ENCODE measurements around the gene PPM1N.
"Not testable (repeated sequence)": the region's sequence is repeated elsewhere in the genome, so short reads cannot be mapped to it uniquely, and the experiment has no call there.

DNA sequence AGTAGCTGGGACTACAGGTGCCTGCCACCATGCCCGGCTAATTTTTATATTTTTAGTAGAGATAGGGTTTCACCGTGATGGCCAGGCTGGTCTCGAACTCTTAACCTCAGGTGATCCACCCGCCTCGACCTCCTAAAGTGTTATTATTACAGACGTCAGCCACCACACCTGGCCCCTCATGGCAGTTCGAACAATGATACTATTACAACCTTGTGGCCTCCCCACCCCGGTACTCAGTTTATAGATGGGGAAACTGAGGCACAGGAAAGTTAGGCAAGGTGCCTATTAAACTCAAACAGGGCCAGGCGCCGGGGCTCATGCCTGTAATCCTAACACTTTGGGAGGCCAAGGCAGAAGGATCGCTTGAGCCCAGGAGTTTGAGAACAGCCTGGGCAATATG lies 12.1 kb downstream of the PPM1N start:
- TF ChIP-seq, protein P1, sequence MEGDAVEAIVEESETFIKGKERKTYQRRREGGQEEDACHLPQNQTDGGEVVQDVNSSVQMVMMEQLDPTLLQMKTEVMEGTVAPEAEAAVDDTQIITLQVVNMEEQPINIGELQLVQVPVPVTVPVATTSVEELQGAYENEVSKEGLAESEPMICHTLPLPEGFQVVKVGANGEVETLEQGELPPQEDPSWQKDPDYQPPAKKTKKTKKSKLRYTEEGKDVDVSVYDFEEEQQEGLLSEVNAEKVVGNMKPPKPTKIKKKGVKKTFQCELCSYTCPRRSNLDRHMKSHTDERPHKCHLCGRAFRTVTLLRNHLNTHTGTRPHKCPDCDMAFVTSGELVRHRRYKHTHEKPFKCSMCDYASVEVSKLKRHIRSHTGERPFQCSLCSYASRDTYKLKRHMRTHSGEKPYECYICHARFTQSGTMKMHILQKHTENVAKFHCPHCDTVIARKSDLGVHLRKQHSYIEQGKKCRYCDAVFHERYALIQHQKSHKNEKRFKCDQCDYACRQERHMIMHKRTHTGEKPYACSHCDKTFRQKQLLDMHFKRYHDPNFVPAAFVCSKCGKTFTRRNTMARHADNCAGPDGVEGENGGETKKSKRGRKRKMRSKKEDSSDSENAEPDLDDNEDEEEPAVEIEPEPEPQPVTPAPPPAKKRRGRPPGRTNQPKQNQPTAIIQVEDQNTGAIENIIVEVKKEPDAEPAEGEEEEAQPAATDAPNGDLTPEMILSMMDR (optimal IDR thresholded peaks at IDR 0.05 in 1 of 3, IDR thresholded peaks at IDR 0.05 in 1 of 3, conservative IDR thresholded peaks at IDR 0.05 in 1 of 3; ENCODE audit: extremely low read depth in 1 of 3, insufficient read depth in 2 of 3, low read length in 3 of 3), result not testable (repeated sequence)
- TF ChIP-seq EZH2 (IDR thresholded peaks at IDR 0.05; ENCODE audit: low read length), result not testable (repeated sequence)

All from keratinocyte (primary cell).